ENCODE results near the gene ZNF618. TPM values are rescaled to one million over a fixed set of nuclear protein-coding genes. Genes with fewer than 3 reads are reported as not detected.

ZNF618 gene
- total and polyA plus RNA-seq, 2 experiments from 2014 or later = 12.1 to 22.1 TPM

GRCh38 chr9:114035221-114035844, 159.2 kb downstream of the ZNF618 start:
- no peak overlapping the region for H3K4me3 ChIP-seq
- ATAC-seq = no peak
- H2AFZ ChIP-seq = no peak overlapping the region
- peaks cover 29% of the 10 kb centered on the region for H3K36me3 Mint-ChIP-seq (ENCODE audit: low read depth)
- no peak overlapping the region for H3K27ac ChIP-seq (ENCODE audit: low read depth)
- TF ChIP-seq ETS1 (IDR thresholded peaks at IDR 0.05) = no peak
- TF ChIP-seq, protein P1, sequence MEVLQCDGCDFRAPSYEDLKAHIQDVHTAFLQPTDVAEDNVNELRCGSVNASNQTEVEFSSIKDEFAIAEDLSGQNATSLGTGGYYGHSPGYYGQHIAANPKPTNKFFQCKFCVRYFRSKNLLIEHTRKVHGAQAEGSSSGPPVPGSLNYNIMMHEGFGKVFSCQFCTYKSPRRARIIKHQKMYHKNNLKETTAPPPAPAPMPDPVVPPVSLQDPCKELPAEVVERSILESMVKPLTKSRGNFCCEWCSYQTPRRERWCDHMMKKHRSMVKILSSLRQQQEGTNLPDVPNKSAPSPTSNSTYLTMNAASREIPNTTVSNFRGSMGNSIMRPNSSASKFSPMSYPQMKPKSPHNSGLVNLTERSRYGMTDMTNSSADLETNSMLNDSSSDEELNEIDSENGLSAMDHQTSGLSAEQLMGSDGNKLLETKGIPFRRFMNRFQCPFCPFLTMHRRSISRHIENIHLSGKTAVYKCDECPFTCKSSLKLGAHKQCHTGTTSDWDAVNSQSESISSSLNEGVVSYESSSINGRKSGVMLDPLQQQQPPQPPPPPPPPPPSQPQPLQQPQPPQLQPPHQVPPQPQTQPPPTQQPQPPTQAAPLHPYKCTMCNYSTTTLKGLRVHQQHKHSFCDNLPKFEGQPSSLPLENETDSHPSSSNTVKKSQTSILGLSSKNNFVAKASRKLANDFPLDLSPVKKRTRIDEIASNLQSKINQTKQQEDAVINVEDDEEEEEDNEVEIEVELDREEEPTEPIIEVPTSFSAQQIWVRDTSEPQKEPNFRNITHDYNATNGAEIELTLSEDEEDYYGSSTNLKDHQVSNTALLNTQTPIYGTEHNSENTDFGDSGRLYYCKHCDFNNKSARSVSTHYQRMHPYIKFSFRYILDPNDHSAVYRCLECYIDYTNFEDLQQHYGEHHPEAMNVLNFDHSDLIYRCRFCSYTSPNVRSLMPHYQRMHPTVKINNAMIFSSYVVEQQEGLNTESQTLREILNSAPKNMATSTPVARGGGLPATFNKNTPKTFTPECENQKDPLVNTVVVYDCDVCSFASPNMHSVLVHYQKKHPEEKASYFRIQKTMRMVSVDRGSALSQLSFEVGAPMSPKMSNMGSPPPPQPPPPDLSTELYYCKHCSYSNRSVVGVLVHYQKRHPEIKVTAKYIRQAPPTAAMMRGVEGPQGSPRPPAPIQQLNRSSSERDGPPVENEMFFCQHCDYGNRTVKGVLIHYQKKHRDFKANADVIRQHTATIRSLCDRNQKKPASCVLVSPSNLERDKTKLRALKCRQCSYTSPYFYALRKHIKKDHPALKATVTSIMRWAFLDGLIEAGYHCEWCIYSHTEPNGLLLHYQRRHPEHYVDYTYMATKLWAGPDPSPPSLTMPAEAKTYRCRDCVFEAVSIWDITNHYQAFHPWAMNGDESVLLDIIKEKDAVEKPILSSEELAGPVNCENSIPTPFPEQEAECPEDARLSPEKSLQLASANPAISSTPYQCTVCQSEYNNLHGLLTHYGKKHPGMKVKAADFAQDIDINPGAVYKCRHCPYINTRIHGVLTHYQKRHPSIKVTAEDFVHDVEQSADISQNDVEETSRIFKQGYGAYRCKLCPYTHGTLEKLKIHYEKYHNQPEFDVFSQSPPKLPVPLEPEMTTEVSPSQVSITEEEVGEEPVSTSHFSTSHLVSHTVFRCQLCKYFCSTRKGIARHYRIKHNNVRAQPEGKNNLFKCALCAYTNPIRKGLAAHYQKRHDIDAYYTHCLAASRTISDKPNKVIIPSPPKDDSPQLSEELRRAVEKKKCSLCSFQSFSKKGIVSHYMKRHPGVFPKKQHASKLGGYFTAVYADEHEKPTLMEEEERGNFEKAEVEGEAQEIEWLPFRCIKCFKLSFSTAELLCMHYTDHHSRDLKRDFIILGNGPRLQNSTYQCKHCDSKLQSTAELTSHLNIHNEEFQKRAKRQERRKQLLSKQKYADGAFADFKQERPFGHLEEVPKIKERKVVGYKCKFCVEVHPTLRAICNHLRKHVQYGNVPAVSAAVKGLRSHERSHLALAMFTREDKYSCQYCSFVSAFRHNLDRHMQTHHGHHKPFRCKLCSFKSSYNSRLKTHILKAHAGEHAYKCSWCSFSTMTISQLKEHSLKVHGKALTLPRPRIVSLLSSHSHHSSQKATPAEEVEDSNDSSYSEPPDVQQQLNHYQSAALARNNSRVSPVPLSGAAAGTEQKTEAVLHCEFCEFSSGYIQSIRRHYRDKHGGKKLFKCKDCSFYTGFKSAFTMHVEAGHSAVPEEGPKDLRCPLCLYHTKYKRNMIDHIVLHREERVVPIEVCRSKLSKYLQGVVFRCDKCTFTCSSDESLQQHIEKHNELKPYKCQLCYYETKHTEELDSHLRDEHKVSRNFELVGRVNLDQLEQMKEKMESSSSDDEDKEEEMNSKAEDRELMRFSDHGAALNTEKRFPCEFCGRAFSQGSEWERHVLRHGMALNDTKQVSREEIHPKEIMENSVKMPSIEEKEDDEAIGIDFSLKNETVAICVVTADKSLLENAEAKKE (CRISPR knock-in tag; IDR thresholded peaks at IDR 0.05) = no peak
- TF ChIP-seq ZNF114 (CRISPR knock-in tag; IDR thresholded peaks at IDR 0.05) = no peak
- TF ChIP-seq STAT1 (IDR thresholded peaks at IDR 0.05; ENCODE audit: unreplicated experiment) = no peak
- no peaks in the 10 kb centered on the region for H3K9me2 ChIP-seq (ENCODE audit: insufficient read depth)
- H4K20me1 ChIP-seq (replicated peaks; ENCODE audit: insufficient read depth) = no peaks in the 10 kb centered on the region; the same call in 1 of the 2 replicates
- H3K27ac Mint-ChIP-seq = no peak overlapping the region
- DNase-seq (ENCODE audit: low spot score) = no peak
- peaks cover 12% of the 10 kb centered on the region for H3K4me1 Mint-ChIP-seq
- no peak overlapping the region for H3K4me3 Mint-ChIP-seq
- peaks cover 4% of the 10 kb centered on the region; the same call in 1 of the 2 replicates for H3F3A ChIP-seq (replicated peaks; ENCODE audit: low read depth)
- H3K4me1 ChIP-seq (ENCODE audit: insufficient read depth) = peaks cover 14% of the 10 kb centered on the region
- H3K79me2 ChIP-seq (replicated peaks; ENCODE audit: insufficient read depth) = no peaks in the 10 kb centered on the region
- no peaks in the 10 kb centered on the region for H3K9me3 Mint-ChIP-seq
- H3K27me3 ChIP-seq (ENCODE audit: insufficient read depth) = no peaks in the 10 kb centered on the region
- no peak overlapping the region for H3K4me2 ChIP-seq
- peaks cover 8% of the 10 kb centered on the region for H3K27me3 Mint-ChIP-seq (ENCODE audit: insufficient read depth, low read depth, poor library complexity)
- H3K36me3 ChIP-seq (ENCODE audit: insufficient read depth) = no peaks in the 10 kb centered on the region; the same call in 1 of the 2 replicates
